Measurements from ENCODE around the gene MCOLN3.

DNA sequence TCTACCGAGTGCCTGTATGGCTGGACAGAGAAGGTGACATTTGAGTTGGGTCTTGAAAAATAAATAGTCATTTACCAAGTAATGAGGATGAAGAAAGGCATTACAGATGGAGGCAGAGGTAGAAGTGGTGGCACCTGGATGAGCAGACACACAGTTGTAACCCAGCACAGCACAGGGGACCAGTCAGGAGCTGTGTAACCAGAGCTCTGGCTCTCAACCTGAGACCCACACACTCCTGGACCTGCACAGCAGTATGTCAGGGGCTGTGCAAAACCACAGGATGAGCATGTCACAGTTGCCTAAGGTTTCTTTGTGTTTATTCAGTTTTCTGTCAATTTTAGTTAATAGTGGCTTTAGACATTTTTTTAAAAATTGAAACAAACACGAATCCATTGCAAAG lies 11.3 kb upstream of the MCOLN3 start:
- TF ChIP-seq, protein P1, sequence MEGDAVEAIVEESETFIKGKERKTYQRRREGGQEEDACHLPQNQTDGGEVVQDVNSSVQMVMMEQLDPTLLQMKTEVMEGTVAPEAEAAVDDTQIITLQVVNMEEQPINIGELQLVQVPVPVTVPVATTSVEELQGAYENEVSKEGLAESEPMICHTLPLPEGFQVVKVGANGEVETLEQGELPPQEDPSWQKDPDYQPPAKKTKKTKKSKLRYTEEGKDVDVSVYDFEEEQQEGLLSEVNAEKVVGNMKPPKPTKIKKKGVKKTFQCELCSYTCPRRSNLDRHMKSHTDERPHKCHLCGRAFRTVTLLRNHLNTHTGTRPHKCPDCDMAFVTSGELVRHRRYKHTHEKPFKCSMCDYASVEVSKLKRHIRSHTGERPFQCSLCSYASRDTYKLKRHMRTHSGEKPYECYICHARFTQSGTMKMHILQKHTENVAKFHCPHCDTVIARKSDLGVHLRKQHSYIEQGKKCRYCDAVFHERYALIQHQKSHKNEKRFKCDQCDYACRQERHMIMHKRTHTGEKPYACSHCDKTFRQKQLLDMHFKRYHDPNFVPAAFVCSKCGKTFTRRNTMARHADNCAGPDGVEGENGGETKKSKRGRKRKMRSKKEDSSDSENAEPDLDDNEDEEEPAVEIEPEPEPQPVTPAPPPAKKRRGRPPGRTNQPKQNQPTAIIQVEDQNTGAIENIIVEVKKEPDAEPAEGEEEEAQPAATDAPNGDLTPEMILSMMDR (IDR thresholded peaks at IDR 0.05; ENCODE audit: low read length), result no peak
- TF ChIP-seq EZH2 (optimal IDR thresholded peaks at IDR 0.05; ENCODE audit: low read depth, low read length) (no peak), EZH2phosphoT487 (IDR thresholded peaks at IDR 0.05; ENCODE audit: low read length) (no peak)
